Measurements from ENCODE around the gene BSCL2. TPM values are rescaled to one million over a fixed set of nuclear protein-coding genes. Genes with fewer than 3 reads are reported as not detected.
A peak's percentile ranks its signal among the peaks of the same experiment; 100 is the strongest.
"Not testable (repeated sequence)": the region's sequence is repeated elsewhere in the genome, so short reads cannot be mapped to it uniquely, and the experiment has no call there.

The BSCL2 gene
- total and polyA plus RNA-seq, 12 donors = 8.5 to 83.0 (median 19.7) TPM

DNA sequence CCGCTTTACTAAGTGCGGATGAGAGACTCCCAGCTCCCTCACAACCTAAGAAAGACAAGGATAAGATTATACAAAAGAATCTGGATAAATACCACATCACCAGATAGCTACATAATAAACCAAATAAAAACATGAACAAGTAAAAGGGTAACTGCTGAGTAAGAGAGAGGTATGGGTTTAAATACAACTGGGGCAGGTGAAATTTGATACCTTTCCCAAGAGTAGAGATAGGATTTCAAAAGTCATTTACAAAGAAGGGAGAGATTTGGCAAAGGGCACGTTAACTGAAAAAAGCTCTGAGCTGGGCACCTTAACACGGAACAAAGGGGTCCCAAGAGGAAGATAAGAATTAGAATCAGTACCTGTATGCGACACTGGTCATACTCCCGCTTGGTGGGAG lies 30.1 kb downstream of the BSCL2 start:
- Histone ChIP-seq H3K4me1 (peaks cover 8 to 61% (median 45%) of the 10 kb centered on the region in 9 donors), H3K9me3 (no peaks in the 10 kb centered on the region), H3K27ac (no peak overlapping the region), H3K36me3 (peaks cover 0 to 55% (median 17%) of the 10 kb centered on the region in 9 donors), H3K4me3 (no peak overlapping the region), H3K27me3 (no peaks in the 10 kb centered on the region)
- 59 to 73% methylated on average over 6 of the region's 6 CpGs for WGBS, 2 donors
- TF ChIP-seq, protein P1, sequence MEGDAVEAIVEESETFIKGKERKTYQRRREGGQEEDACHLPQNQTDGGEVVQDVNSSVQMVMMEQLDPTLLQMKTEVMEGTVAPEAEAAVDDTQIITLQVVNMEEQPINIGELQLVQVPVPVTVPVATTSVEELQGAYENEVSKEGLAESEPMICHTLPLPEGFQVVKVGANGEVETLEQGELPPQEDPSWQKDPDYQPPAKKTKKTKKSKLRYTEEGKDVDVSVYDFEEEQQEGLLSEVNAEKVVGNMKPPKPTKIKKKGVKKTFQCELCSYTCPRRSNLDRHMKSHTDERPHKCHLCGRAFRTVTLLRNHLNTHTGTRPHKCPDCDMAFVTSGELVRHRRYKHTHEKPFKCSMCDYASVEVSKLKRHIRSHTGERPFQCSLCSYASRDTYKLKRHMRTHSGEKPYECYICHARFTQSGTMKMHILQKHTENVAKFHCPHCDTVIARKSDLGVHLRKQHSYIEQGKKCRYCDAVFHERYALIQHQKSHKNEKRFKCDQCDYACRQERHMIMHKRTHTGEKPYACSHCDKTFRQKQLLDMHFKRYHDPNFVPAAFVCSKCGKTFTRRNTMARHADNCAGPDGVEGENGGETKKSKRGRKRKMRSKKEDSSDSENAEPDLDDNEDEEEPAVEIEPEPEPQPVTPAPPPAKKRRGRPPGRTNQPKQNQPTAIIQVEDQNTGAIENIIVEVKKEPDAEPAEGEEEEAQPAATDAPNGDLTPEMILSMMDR (IDR thresholded peaks at IDR 0.05) = no peak
- DNase-seq (no peak), ATAC-seq (no peak)
- intact Hi-C loops (cut with DNase I) = no loop called here

DNA sequence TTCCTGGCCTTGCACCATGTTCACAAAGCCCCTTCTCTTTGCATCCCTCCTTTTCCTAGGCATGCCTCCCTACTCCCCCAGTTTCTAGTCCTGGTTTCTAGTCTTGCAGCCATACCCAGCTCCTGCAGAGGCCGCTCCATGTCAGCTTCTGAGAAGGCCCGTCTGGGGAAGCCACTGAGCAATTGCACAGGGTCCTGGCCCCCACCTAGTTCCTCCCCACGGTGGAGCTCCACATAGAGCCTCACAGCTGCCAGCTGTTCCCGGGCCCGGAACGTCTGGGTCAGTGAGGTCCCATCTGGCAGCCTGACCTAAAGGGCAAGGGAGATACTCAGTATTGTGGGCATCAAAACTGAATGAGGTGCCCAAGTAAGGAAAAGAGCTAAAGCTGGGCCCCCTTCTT lies 30.5 kb downstream of the BSCL2 start:
- Histone ChIP-seq H3K36me3 (peaks cover 0 to 55% (median 17%) of the 10 kb centered on the region in 9 donors), H3K27ac (no peak overlapping the region), H3K27me3 (no peaks in the 10 kb centered on the region), H3K4me1 (peaks cover 8 to 63% (median 46%) of the 10 kb centered on the region in 9 donors), H3K9me3 (no peaks in the 10 kb centered on the region), H3K4me3 (no peak overlapping the region)
- ATAC-seq (no peak), DNase-seq (no peak)
- intact Hi-C loops (cut with DNase I) = no loop called here
- 46 to 50% methylated on average over 6 of the region's 6 CpGs for WGBS, 2 donors
- TF ChIP-seq, protein P1 (IDR thresholded peaks at IDR 0.05) = no peak

DNA sequence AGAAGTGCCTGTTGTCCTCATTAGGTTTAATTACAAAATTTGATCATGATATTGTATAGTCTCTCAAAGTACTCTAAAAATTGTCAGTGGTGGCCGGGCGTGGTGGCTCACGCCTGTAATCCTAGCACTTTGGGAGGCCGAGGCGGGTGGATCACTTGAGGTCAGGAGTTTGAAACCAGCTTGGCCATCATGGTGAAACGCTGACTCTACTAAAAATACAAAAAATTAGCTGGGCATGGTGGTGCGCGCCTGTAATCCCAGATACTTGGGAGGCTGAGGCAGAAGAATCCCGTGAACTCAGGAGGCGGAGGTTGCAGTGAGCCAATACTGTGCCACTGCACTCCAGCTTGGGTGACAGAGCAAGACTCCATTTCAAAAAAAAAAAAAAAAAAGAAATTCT lies 31.8 kb downstream of the BSCL2 start:
- H3K27ac ChIP-seq; H3K4me3 ChIP-seq; H3K27me3 ChIP-seq; H3K9me3 ChIP-seq; DNase-seq; ATAC-seq; intact Hi-C loops (cut with DNase I): not testable (repeated sequence)
- Histone ChIP-seq H3K36me3 (peaks cover 0 to 55% (median 17%) of the 10 kb centered on the region in 9 donors), H3K4me1 (peaks cover 5 to 64% (median 46%) of the 10 kb centered on the region in 9 donors)
- 95 to 97% methylated on average over 10 of the region's 10 CpGs for whole genome bisulfite sequencing, 2 donors

DNA sequence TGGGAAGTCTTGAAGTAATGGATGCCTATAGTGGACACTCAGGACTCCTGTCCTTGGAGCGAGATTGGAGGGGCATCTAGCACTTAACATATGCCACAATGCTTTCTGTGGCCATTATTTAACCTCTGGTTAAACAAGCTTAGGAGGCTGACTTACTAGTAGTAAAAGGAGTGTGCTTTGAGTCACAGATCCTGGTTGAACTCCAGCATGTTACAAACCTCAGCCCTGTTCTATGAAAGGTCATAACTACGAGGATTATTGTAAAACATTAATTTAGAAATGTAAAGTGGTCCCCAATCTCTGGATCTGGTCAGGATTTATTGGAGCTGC lies 34.1 kb downstream of the BSCL2 start:
- DNase-seq (no peak), ATAC-seq (no peak)
- Histone ChIP-seq H3K27ac (peak overlapping the region in 3 of 10 donors; percentile 90 to 94 (median 93)), H3K9me3 (no peaks in the 10 kb centered on the region), H3K4me1 (peaks cover 5 to 67% (median 44%) of the 10 kb centered on the region in 9 donors), H3K27me3 (no peaks in the 10 kb centered on the region), H3K4me3 (peak overlapping the region in 3 of 10 donors; percentile 84 to 94 (median 94)), H3K36me3 (peaks cover 0 to 56% (median 17%) of the 10 kb centered on the region in 9 donors)
- TF ChIP-seq, protein P1 (IDR thresholded peaks at IDR 0.05) = no peak
- 90 to 92% methylated on average over 2 of the region's 2 CpGs for WGBS, 2 donors
- intact Hi-C loops (cut with DNase I) = loop anchor here in 2 of 10 donors (5.0 kb wide), 1 partner anchor 34 kb away; the partner anchor contains the start of genes BSCL2 (in 2 of the 2) and GNG3 (in 2 of the 2)

Data from heart right ventricle (tissue), 16 donors.